Measurements from ENCODE around the gene BTG4.

BTG4 gene

GRCh38 chr11:111535281-111535680 lies 23.1 kb upstream of the BTG4 start:
- no peak for DNase-seq

- DNase-seq = peak; percentile 49 to 65
These were observed 20.2 kb upstream of the BTG4 start for GRCh38 chr11:111532365-111532709.

GRCh38 chr11:111531687-111532364 lies 19.6 kb upstream of the BTG4 start:
- peak; percentile 90 to 96 for DNase-seq

GRCh38 chr11:111531136-111531535 lies 18.9 kb upstream of the BTG4 start:
- DNase-seq = no peak

- peak; percentile 13 to 33 for DNase-seq
These were observed 17.9 kb upstream of the BTG4 start for GRCh38 chr11:111530091-111530490.

GRCh38 chr11:111528557-111528956 lies 16.4 kb upstream of the BTG4 start:
- DNase-seq = no peak

GRCh38 chr11:111527279-111527678 lies 15.1 kb upstream of the BTG4 start:
- no peak for DNase-seq

- peak; percentile 59 to 83 for DNase-seq
These were observed 14.3 kb upstream of the BTG4 start for GRCh38 chr11:111526501-111526900.

GRCh38 chr11:111525456-111525855 lies 13.3 kb upstream of the BTG4 start:
- DNase-seq = no peak

- peak; percentile 30 to 66 for DNase-seq
These were observed 11.9 kb upstream of the BTG4 start for GRCh38 chr11:111524056-111524455.

GRCh38 chr11:111523343-111523742 lies 11.2 kb upstream of the BTG4 start:
- DNase-seq = no peak

- DNase-seq = no peak
These were observed 10.2 kb upstream of the BTG4 start for GRCh38 chr11:111522426-111522825.

- DNase-seq = no peak
These were observed 8.9 kb upstream of the BTG4 start for GRCh38 chr11:111521135-111521534.

GRCh38 chr11:111520560-111520959 lies 8.4 kb upstream of the BTG4 start:
- DNase-seq = no peak

GRCh38 chr11:111518668-111519067 lies 6.5 kb upstream of the BTG4 start:
- no peak for DNase-seq

GRCh38 chr11:111515591-111515990 lies 3.4 kb upstream of the BTG4 start:
- no peak for DNase-seq

GRCh38 chr11:111514216-111515031 lies 2.2 kb upstream of the BTG4 start, which contains the start of gene HOATZ:
TSS of gene HOATZ (plus strand) at chr11:111514778. CDS start at chr11:111514785, 7 bp downstream.
- no peak for DNase-seq

GRCh38 chr11:111513240-111513605 lies 1.0 kb upstream of the BTG4 start:
- no peak for DNase-seq

GRCh38 chr11:111510311-111510710 lies 1.9 kb downstream of the BTG4 start:
- DNase-seq = no peak

- DNase-seq = no peak
These were observed 9.6 kb downstream of the BTG4 start for GRCh38 chr11:111502611-111503010.

- no peak for DNase-seq
These were observed 11.7 kb downstream of the BTG4 start for GRCh38 chr11:111500481-111500880.

- peak in 1 of 2 donors; percentile 26 for DNase-seq
These were observed 12.7 kb downstream of the BTG4 start for GRCh38 chr11:111499483-111499882.

- no peak for DNase-seq
These were observed 18.1 kb downstream of the BTG4 start for GRCh38 chr11:111494040-111494439.

- no peak for DNase-seq
These were observed 21.7 kb downstream of the BTG4 start for GRCh38 chr11:111490496-111490895.

All from inflammatory macrophage treated with lipopolysaccharide for 1 hour (primary cell).